GM18861 (cell line): ENCODE measurements around the gene UNC119.
A peak's percentile ranks its signal among the peaks of the same experiment; 100 is the strongest.
"Not testable (repeated sequence)": the region's sequence is repeated elsewhere in the genome, so short reads cannot be mapped to it uniquely, and the experiment has no call there.

Experiments used
- ATAC-seq: cut with Tn5 transposase; IDR thresholded peaks from one replicate; pipeline ENCODE4 v1.9.1; 2021; ENCODE audit not compliant: unreplicated experiment

Gene UNC119

GRCh38 chr17:28552176-28552999 is at the start of gene UNC119:
TSS of gene UNC119 (minus strand) at chr17:28552624. CDS start at chr17:28552557, 67 bp downstream.
- ATAC-seq = no peak

- peak; percentile 40 for ATAC-seq
These were observed 47.1 kb upstream of the UNC119 start for GRCh38 chr17:28599311-28600184.

- peak; percentile 72 for ATAC-seq
These were observed 46.4 kb upstream of the UNC119 start, which contains the start of gene SPAG5 for GRCh38 chr17:28598799-28599310. TSS of gene SPAG5 (minus strand) at chr17:28599025. CDS start at chr17:28598946, 79 bp downstream.

GRCh38 chr17:28598389-28598788 is 46.0 kb upstream of the UNC119 start:
- no peak for ATAC-seq

- no peak for ATAC-seq
These were observed 45.4 kb upstream of the UNC119 start for GRCh38 chr17:28597606-28598383.

- ATAC-seq = no peak
These were observed 39.8 kb upstream of the UNC119 start for GRCh38 chr17:28592260-28592659.

GRCh38 chr17:28585851-28586250 is 33.4 kb upstream of the UNC119 start:
- no peak for ATAC-seq

- no peak for ATAC-seq
These were observed 32.0 kb upstream of the UNC119 start for GRCh38 chr17:28584434-28584833.

GRCh38 chr17:28582513-28582912 is 30.1 kb upstream of the UNC119 start:
- ATAC-seq = no peak

- no peak for ATAC-seq
These were observed 28.5 kb upstream of the UNC119 start for GRCh38 chr17:28580959-28581358.

GRCh38 chr17:28579526-28579925 is 27.1 kb upstream of the UNC119 start:
- no peak for ATAC-seq

- no peak for ATAC-seq
These were observed 26.1 kb upstream of the UNC119 start for GRCh38 chr17:28578246-28579195.

GRCh38 chr17:28577466-28577824 is 25.0 kb upstream of the UNC119 start:
- no peak for ATAC-seq

GRCh38 chr17:28576758-28577465 is 24.5 kb upstream of the UNC119 start, which contains the start of gene ALDOC:
TSS of gene ALDOC (minus strand) at chr17:28576895. CDS start at chr17:28575532, 1,363 bp downstream.
- ATAC-seq = peak; percentile 71

- not testable (repeated sequence) for ATAC-seq
These were observed 23.6 kb upstream of the UNC119 start for GRCh38 chr17:28576016-28576415.

GRCh38 chr17:28575126-28575795 is 22.8 kb upstream of the UNC119 start:
- ATAC-seq = no peak

- ATAC-seq = no peak
These were observed 22.1 kb upstream of the UNC119 start for GRCh38 chr17:28574526-28574925.

- no peak for ATAC-seq
These were observed 21.6 kb upstream of the UNC119 start for GRCh38 chr17:28573966-28574480.
